Measurements from ENCODE around the gene PTPRR. TPM values are rescaled to one million over a fixed set of nuclear protein-coding genes. Genes with fewer than 3 reads are reported as not detected.

PTPRR gene
- total and polyA plus RNA-seq, 2 of the 4 experiments (the other 2 are of a cell fraction), result 0.18 to 0.21 TPM

DNA sequence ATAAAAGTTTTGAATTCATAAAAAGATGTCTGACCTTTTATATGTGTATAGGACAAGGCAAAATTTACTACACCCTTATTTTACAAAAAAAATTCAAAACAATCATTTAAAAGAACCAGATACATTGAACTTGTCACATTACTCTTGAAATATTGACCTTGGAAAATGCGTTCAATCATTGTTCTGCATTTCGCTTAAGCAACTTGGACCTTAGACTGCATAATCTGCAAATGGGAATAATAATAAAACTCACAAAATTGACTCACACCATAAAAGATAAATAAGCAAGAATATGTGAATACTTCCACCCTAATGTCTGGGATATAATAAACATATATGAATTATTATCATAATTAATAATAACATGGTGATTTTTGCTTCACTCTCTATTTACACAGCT, 213.9 kb downstream of the PTPRR start:
- H3K27ac ChIP-seq (ENCODE audit: insufficient read depth, low read length), result no peak overlapping the region
- no peaks in the 10 kb centered on the region for H3K9me3 ChIP-seq (ENCODE audit: control insufficient read depth, insufficient read depth, low read length)
- H3K4me2 ChIP-seq (ENCODE audit: low read depth, low read length), result no peak overlapping the region
- H3K14ac ChIP-seq (replicated peaks; ENCODE audit: low read depth, low read length), result no peak overlapping the region
- no peak overlapping the region for H3K4ac ChIP-seq (ENCODE audit: low read depth, low read length)
- H3K18ac ChIP-seq (ENCODE audit: low read depth, low read length), result no peak overlapping the region
- CTCF ChIA-PET, result no interaction called here
- no peaks in the 10 kb centered on the region for H3K36me3 ChIP-seq (ENCODE audit: control insufficient read depth, insufficient read depth, low read length)
- no peak overlapping the region for H2BK5ac ChIP-seq (ENCODE audit: low read depth, low read length, poor library complexity, severe bottlenecking)
- no peak overlapping the region for H3K9ac ChIP-seq (ENCODE audit: low read depth, low read length)
- in situ Hi-C loops (cut with MboI; ENCODE audit: low sequenced_read_pairs) (no loop called here), intact Hi-C loops (cut with micrococcal nuclease) (no loop called here), dilution Hi-C loops (cut with HindIII; ENCODE audit: low sequenced_read_pairs, unreplicated experiment) (no loop called here)
- WGBS, 2 experiments (ENCODE audit: extremely low coverage in 2 of 2, insufficient read length in 1 of 2), result no CpG with 5 or more reads among the region's 2 CpGs
- no peak overlapping the region for H2BK15ac ChIP-seq (ENCODE audit: low read depth, low read length)
- no peaks in the 10 kb centered on the region for H3K4me1 ChIP-seq (ENCODE audit: control insufficient read depth, insufficient read depth, low read length)
- H3K23ac ChIP-seq (ENCODE audit: low read depth, low read length), result no peak overlapping the region
- BruUV-seq (replicated peaks), result no TSS peak
- H4K91ac ChIP-seq (ENCODE audit: insufficient read depth, low read depth, low read length), result no peak overlapping the region
- H2BK120ac ChIP-seq (ENCODE audit: low read depth, low read length), result no peak overlapping the region
- ATAC-seq (ENCODE audit: low read depth) (no peak), DNase-seq (no peak)
- no peak overlapping the region for H3K4me3 ChIP-seq (ENCODE audit: insufficient read depth, low read depth, low read length)
- H4K5ac ChIP-seq (ENCODE audit: low read depth, low read length), result no peak overlapping the region
- no peak overlapping the region for H2AK5ac ChIP-seq (ENCODE audit: low read depth, low read length)
- H2AK9ac ChIP-seq (replicated peaks; ENCODE audit: low read depth, low read length, poor library complexity), result no peak overlapping the region
- no peaks in the 10 kb centered on the region for H3K79me1 ChIP-seq (ENCODE audit: low read depth in 1 of 2, low read length in 2 of 2)
- no peak overlapping the region for H4K8ac ChIP-seq (ENCODE audit: low read depth in 2 of 2, low read length in 2 of 2)
- POLR2A ChIA-PET (ENCODE audit: unreplicated experiment), result no interaction called here
- no peak overlapping the region for H2AFZ ChIP-seq (replicated peaks; ENCODE audit: low read length, poor library complexity)
- TF ChIP-seq NFE2L2 (IDR thresholded peaks at IDR 0.05; ENCODE audit: low read depth, low read length), result no peak
- TF ChIP-seq RFX5 (IDR thresholded peaks at IDR 0.05; ENCODE audit: low read depth, low read length), result no peak
- TF ChIP-seq SMC3 (IDR thresholded peaks at IDR 0.05; ENCODE audit: low read depth, low read length), result no peak
- no peak overlapping the region for H3K56ac ChIP-seq (ENCODE audit: extremely low read depth, insufficient read depth, low read length)
- no peaks in the 10 kb centered on the region for H4K20me1 ChIP-seq (ENCODE audit: insufficient read depth, low read length)
- no peaks in the 10 kb centered on the region for H3K9me1 ChIP-seq (ENCODE audit: insufficient read depth, low read length)
- no peaks in the 10 kb centered on the region for H3K27me3 ChIP-seq (ENCODE audit: control insufficient read depth, insufficient read depth, low read length)
- no peak overlapping the region for H2BK20ac ChIP-seq (ENCODE audit: low read depth, low read length)

All from IMR-90 (cell line).